Measurements from ENCODE around the gene PHTF1. TPM values are rescaled to one million over a fixed set of nuclear protein-coding genes. Genes with fewer than 3 reads are reported as not detected.

PHTF1 gene
- total and polyA plus RNA-seq, 8 donors, result 4.6 to 12.9 (median 6.3) TPM

DNA sequence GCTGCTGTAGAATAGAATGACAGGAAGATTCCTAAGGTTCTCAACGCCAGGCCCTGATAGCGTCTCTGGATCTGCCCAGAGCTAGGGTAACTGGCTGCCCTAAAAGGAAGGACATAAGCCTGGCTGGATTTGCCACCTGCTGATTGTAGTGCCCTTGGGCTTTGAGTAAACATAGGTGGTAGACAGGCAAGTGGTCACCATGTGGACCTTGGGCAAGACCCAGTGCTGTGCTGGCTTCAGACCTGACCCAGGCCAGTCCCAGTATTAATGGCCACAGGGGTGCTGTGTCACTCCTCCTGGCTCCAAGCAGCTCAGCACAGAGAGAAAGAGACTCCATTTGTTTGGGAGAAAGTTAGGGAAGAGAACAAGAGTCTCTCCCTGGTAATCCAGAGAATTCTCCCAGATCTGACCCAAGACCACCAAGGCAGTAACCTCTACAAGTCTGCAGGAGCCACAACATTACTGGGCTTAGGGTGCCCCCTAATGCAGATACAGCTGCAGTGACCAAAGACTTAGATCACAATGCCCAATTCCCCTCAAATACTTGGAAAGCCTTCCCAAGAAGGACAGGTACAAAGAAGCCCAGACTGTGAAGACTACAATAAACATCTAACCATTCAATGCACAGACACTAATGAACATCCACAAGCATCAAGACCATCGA lies 44.5 kb downstream of the PHTF1 start:
- FAIRE-seq, result no peak

DNA sequence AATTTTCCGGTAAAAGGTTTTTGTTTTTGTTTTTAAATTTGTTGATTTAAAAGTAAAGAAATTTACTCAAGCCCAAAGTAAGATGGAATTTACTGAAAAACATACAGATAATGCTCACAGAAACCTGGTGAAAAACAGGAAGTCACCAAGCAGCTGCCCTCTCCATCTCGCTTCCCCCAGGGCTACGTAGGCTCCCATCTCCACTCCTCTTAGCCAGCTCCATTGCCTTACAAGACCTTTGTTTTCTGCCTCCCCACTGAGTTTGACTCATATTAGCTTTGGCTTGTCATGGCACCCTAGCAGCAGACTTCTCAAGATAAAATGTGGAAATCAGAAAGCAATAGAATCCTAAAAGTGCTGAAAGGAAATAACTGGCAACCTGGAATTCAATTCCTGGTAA lies 57.9 kb downstream of the PHTF1 start:
- Histone ChIP-seq H3K27ac (no peak overlapping the region), H3K36me3 (no peaks in the 10 kb centered on the region), H3K27me3 (no peaks in the 10 kb centered on the region), H3K9me3 (no peaks in the 10 kb centered on the region), H3K4me3 (no peak overlapping the region), H3K4me1 (no peaks in the 10 kb centered on the region)
- 93 to 95% methylated on average over 3 of the region's 3 CpGs for WGBS, 2 donors
- no peak for FAIRE-seq
- TF ChIP-seq, protein P1, sequence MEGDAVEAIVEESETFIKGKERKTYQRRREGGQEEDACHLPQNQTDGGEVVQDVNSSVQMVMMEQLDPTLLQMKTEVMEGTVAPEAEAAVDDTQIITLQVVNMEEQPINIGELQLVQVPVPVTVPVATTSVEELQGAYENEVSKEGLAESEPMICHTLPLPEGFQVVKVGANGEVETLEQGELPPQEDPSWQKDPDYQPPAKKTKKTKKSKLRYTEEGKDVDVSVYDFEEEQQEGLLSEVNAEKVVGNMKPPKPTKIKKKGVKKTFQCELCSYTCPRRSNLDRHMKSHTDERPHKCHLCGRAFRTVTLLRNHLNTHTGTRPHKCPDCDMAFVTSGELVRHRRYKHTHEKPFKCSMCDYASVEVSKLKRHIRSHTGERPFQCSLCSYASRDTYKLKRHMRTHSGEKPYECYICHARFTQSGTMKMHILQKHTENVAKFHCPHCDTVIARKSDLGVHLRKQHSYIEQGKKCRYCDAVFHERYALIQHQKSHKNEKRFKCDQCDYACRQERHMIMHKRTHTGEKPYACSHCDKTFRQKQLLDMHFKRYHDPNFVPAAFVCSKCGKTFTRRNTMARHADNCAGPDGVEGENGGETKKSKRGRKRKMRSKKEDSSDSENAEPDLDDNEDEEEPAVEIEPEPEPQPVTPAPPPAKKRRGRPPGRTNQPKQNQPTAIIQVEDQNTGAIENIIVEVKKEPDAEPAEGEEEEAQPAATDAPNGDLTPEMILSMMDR (IDR thresholded peaks at IDR 0.05), result no peak
- intact Hi-C loops (cut with DNase I), result no loop called here
- ATAC-seq, result no peak
- no peak for DNase-seq

More for the DNA sequence above, 44.5 kb downstream of the PHTF1 start:
- no peaks in the 10 kb centered on the region for H3K9me3 ChIP-seq
- ATAC-seq, result peak; percentile 29 to 83 (median 55)
- intact Hi-C loops (cut with DNase I), result no loop called here
- no peak overlapping the region for H3K4me3 ChIP-seq
- no peaks in the 10 kb centered on the region for H3K4me1 ChIP-seq
- no peaks in the 10 kb centered on the region for H3K27me3 ChIP-seq
- H3K36me3 ChIP-seq, result peaks cover 0 to 6% (median 6%) of the 10 kb centered on the region in 3 donors
- WGBS, 2 donors, result 56 to 72% methylated on average over 3 of the region's 3 CpGs
- no peak overlapping the region for H3K27ac ChIP-seq
- peak in 3 of 6 donors; percentile 5 to 22 (median 11) for DNase-seq
- TF ChIP-seq, protein P1 (IDR thresholded peaks at IDR 0.05), result no peak

DNA sequence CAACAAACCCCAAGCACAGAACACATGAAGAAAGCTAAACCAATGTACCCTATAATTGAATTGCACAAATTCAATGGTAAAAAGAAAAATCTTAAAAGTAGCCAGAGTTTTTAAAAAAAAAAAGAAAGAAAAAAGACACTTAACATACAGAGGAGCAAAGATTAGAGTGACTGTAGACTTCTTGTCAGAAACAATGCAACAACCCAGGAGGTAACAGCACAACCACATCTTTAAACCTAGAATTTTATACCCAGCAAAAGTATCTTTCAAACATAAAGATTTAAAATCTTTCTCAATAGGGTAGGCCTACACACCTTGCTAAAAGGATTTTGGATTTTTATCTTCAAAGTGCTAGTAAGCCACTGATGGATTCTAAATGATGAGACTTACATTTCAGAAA lies 64.4 kb downstream of the PHTF1 start:
- intact Hi-C loops (cut with DNase I), result no loop called here
- no peaks in the 10 kb centered on the region for H3K27me3 ChIP-seq
- FAIRE-seq (no peak), DNase-seq (no peak), ATAC-seq (no peak)
- TF ChIP-seq, protein P1 (IDR thresholded peaks at IDR 0.05), result no peak
- H3K4me3 ChIP-seq, result no peak overlapping the region
- H3K9me3 ChIP-seq, result peaks cover 0 to 11% (median 0%) of the 10 kb centered on the region in 4 donors
- no peaks in the 10 kb centered on the region for H3K36me3 ChIP-seq
- H3K4me1 ChIP-seq, result no peaks in the 10 kb centered on the region
- no peak overlapping the region for H3K27ac ChIP-seq

DNA sequence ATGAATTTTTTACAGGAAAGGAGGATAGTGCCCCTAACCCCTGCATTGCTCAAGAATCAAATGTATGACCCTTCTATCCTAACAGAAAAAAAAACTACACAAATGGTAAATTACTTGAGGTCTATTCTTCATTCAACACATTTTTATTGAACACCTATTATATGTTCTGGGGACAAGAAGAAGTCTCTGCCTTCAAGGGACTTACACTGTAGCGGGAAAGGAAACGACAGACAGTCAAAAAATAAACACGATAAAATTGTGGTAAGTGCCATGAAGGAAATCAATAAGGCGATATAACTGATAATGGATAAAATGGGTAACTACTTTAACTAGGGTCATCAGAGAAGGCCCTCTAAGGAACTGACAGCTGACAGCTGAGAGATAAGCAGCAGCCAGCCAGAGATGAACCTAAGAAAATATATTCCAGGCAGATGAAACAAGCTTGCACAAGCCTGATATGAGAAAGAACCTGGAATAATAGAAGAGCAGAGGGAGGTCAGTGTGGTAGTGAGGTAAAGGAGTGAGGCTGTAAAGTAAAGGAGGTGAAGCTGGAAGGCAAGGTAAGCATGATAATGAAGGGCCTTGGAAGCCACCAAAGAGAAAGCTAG lies 66.4 kb downstream of the PHTF1 start:
- TF ChIP-seq, protein P1 (IDR thresholded peaks at IDR 0.05), result no peak
- no peaks in the 10 kb centered on the region for H3K27me3 ChIP-seq
- ATAC-seq (no peak), DNase-seq (no peak), FAIRE-seq (no peak)
- WGBS, 2 donors, result 58 to 59% methylated on average over 4 of the region's 4 CpGs
- H3K9me3 ChIP-seq, result peaks cover 0 to 11% (median 0%) of the 10 kb centered on the region in 4 donors
- H3K4me1 ChIP-seq, result no peaks in the 10 kb centered on the region
- no peak overlapping the region for H3K27ac ChIP-seq
- intact Hi-C loops (cut with DNase I), result no loop called here
- H3K36me3 ChIP-seq, result no peaks in the 10 kb centered on the region
- H3K4me3 ChIP-seq, result no peak overlapping the region

DNA sequence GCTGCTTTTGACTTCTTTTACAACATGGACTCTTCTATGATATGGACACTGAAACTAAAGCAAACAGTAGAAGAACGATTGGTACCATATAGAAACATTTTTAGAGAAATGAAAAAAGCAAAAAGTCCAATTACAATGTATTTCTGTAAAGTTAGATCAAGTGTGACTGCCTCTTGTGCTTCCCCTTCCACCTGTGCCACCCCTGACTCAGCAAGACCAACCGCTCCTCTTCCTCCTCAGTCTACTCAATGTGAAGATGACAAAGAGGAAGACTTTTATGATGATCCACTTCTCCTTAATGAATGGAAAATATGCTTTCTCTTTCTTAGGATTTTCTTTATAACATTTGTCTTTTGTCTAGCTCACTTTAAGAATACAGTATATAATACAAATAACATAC lies 66.9 kb downstream of the PHTF1 start:
- WGBS, 2 donors, result 87 to 91% methylated on average over 2 of the region's 2 CpGs
- no peak for ATAC-seq
- H3K4me1 ChIP-seq, result no peaks in the 10 kb centered on the region
- DNase-seq, result no peak
- no peak for FAIRE-seq
- H3K9me3 ChIP-seq, result peaks cover 0 to 11% (median 0%) of the 10 kb centered on the region in 4 donors
- no peaks in the 10 kb centered on the region for H3K27me3 ChIP-seq
- intact Hi-C loops (cut with DNase I), result no loop called here
- TF ChIP-seq, protein P1 (IDR thresholded peaks at IDR 0.05), result no peak
- H3K36me3 ChIP-seq, result no peaks in the 10 kb centered on the region
- no peak overlapping the region for H3K4me3 ChIP-seq
- no peak overlapping the region for H3K27ac ChIP-seq
